Posterior cingulate gyrus (tissue), 11 donors: ENCODE results near the gene ASRGL1.

Experiments used
- DNase-seq, 10 donors: peaks; one replicate each; pipeline versions ENCODE4 v3.0.0 to v3.0.0-alpha.2; 2020 to 2021; ENCODE audit warnings: mixed read lengths in 3 of 10
- intact Hi-C: fragments of 100-400 bp; cut with DNase I; formaldehyde crosslinking; loops from one replicate; pipeline ENCODE4 v1.15.1; 2023

ASRGL1 gene

GRCh38 chr11:62404435-62404834, 67.2 kb downstream of the ASRGL1 start:
- intact Hi-C loops: no loop called here
- DNase-seq: no peak

DNA sequence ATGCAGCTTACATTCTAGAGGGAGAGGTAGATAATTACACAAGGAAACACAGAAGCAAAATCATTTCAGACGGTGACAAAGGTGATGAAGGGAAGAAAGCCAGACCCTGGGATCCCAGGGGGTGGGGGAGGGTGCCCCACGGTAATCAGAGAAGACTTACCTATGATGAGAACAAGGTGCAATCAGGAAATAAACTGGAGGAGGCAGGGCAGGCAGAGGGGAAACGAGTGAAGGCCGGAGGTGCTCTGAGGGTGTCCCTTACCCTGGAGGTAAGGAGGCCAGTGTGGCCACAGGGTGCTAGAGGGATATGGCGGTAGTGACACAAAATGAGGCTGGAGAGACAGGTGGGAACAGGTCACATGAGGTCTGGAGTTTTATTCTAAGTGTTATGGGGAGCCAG, 67.7 kb downstream of the ASRGL1 start:
- intact Hi-C loops: no loop called here
- peak in 2 of 10 donors; percentile 12 to 58 for DNase-seq

DNA sequence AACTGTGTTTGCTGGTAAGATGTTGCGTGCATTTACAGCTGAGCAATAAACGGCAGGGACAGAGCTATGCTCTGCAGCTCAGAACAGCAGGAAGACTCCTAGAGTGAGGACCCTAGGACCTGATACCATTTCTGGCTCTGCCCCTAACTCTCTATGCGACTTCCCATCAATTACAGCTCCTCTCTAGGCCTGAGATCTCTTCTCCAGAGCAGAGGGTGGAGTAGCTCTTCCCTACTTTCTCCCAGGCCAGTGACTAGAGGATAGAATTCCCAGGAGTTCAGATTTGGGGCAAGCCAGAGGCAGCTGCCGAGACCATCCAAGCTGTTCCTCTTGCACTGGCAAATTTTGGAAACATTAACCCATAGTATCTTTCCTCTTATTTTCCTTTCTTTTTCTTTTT, 68.8 kb downstream of the ASRGL1 start:
- intact Hi-C loops: no loop called here
- peak in 1 of 10 donors; percentile 2 for DNase-seq

- intact Hi-C loops: no loop called here
- DNase-seq: peak in 1 of 10 donors; percentile 63
Measured at GRCh38 chr11:62409831-62410230, 72.6 kb downstream of the ASRGL1 start.

- intact Hi-C loops: no loop called here
Measured at GRCh38 chr11:62410972-62411371, 73.7 kb downstream of the ASRGL1 start.

DNA sequence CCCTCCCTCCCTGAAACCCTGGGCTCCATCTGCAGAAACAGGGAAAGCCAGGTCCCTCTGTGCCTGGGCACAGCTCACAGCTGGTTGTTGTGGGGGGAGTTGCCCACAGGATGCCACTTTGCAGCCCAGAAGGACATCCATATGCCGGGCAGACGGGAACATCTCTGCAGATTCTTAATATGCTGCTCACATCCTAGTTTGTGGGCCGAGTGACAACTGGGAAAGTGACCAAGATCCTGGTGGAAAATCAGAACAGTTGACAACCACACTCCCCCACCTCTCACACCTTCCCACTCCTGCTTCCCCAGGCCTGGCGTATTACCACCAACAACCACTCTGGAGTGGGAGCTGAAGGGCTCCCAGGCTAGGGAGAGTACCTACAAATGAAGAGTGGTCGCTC, 74.3 kb downstream of the ASRGL1 start:
- intact Hi-C loops: no loop called here
- DNase-seq: peak; percentile 18 to 93 (median 64)

More at GRCh38 chr11:62410972-62411371, 73.7 kb downstream of the ASRGL1 start:
- DNase-seq: no peak

DNA sequence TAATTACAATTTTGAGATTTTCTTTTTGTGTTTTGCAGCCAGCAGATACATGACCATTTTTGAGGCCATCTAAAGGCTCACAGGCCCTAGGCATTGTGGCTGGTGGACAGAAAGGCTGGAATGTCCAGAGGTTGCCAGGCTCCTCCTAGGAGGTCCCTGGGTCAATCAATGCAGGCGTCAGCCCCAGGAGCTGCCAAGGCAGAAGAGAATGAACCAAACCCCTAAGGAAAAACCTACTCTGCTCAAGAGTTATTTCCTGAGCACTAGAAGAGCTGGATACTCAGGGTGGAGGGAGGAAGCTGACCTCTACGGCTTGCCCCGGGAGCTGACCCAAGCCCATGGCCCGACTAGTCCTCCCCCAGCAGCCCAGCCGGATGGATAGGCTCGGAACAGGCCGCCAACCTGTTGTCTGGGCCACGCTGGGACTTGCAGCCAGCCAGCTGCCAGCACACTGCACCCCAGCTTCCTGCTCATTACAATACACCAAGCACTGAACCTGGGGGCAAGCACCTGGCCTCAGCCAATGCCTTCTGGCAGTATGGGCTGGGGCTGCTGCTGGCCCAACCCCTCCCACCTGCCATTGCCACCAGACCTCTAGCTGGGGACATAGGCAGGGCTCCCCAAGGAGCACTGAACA, 75.9 kb downstream of the ASRGL1 start:
- intact Hi-C loops: no loop called here
- peak in 1 of 10 donors; percentile 64 for DNase-seq

DNA sequence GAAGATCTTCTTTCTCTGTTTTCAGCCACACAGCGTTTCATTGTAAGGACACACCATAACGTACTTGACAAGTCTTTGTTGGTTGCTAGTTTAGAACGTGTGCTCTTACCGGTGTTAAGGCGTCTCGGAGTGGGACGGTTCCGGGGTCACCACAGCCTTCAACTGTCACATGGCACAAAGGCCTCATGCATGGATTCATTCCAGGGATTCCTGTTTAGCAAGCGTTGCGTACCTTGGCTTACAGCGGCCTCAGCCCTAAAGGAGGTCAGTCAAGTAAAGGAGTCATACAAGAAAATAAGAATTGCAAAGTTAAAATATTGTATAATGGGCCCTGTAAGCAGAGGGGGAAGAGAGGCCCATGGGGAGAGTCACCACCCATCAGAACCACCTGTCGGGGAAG, 79.3 kb downstream of the ASRGL1 start:
- intact Hi-C loops: no loop called here
- peak in 1 of 10 donors; percentile 62 for DNase-seq

GRCh38 chr11:62418136-62418535, 80.9 kb downstream of the ASRGL1 start:
- DNase-seq: no peak
- intact Hi-C loops: no loop called here

DNA sequence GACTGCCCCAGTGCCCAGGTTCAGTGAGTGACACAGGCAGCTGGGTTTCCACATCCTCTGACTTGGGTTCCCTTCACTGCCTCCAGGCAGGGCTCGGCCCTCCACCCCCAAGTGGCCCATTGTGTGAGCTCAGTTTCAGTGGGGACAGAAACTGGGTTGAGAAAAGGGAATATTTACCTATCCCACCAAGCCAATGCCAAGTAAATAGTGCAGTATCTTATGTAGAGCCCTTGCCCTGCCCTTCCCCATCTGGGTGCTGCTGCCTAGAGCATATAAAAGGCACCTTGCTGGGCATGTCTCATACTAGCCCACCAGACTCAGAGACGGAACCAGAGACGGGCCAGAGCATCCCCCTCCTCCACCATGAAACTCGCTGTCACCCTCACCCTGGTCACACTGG, 81.5 kb downstream of the ASRGL1 start, which contains the start of gene SCGB1A1:
Gene SCGB1A1 (plus strand): TSS at position 301 of the 400 bp plus-strand sequence. CDS start 63 bp downstream, at position 364.
- intact Hi-C loops: no loop called here
- DNase-seq: no peak

GRCh38 chr11:62419314-62419929, 82.2 kb downstream of the ASRGL1 start:
- DNase-seq: no peak
- intact Hi-C loops: no loop called here

GRCh38 chr11:62419943-62420342, 82.7 kb downstream of the ASRGL1 start:
- intact Hi-C loops: loop anchor here (5.0 kb wide), 1 partner anchor 142 kb away; no protein-coding TSS in a partner anchor

DNA sequence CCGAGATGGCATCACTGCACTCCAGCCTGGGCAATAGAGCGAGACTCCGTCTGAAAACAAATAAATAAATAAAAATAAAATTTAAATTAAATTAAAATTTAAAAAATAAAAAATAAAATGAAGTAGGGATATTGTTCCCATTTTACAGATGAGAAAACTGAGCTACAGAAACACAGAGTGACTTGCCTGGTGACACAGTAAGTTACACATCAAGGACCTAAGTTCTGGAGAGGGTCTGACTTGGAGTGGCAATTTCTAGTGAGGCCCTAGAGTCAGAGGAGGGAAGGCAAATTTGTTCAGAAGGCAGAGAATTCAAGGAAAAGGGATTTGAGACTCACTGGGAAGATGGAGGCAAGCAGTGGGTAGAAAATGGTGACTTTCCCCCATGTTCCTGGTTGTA, 83.6 kb downstream of the ASRGL1 start:
- intact Hi-C loops: loop anchor here (5.0 kb wide), 1 partner anchor 141 kb away; no protein-coding TSS in a partner anchor

More at GRCh38 chr11:62419943-62420342, 82.7 kb downstream of the ASRGL1 start:
- no peak for DNase-seq

GRCh38 chr11:62421996-62422395, 84.7 kb downstream of the ASRGL1 start:
- intact Hi-C loops: loop anchor here (5.0 kb wide), 1 partner anchor 140 kb away; no protein-coding TSS in a partner anchor
- no peak for DNase-seq

More for the DNA sequence above, 83.6 kb downstream of the ASRGL1 start:
- DNase-seq: no peak

DNA sequence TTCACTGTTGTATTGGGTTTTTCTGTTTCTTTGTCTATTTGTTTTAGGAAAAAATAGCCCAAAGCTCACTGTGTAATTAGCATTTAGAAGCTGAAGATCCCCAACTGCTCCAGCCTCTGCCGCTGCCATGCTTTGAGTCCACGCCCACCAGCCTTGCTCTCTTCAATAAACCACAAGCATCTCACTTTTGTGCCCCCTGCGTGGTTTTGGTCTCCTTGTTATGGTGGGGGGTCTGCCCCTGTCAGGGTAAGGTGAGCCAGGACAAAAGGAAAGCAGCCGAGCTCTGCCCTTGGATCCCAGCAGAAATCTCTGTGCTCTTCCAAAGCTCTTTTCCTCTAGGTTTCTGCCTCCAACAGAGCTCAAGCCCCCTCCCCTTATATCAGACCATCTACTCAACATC, 85.8 kb downstream of the ASRGL1 start:
- DNase-seq: peak in 1 of 10 donors; percentile 63
- intact Hi-C loops: loop anchor here (5.0 kb wide), 1 partner anchor 139 kb away; no protein-coding TSS in a partner anchor

- intact Hi-C loops: no loop called here
Measured at GRCh38 chr11:62427630-62428233, 90.5 kb downstream of the ASRGL1 start.

GRCh38 chr11:62428871-62429560, 91.8 kb downstream of the ASRGL1 start:
- intact Hi-C loops: no loop called here

More at GRCh38 chr11:62427630-62428233, 90.5 kb downstream of the ASRGL1 start:
- DNase-seq: no peak

DNA sequence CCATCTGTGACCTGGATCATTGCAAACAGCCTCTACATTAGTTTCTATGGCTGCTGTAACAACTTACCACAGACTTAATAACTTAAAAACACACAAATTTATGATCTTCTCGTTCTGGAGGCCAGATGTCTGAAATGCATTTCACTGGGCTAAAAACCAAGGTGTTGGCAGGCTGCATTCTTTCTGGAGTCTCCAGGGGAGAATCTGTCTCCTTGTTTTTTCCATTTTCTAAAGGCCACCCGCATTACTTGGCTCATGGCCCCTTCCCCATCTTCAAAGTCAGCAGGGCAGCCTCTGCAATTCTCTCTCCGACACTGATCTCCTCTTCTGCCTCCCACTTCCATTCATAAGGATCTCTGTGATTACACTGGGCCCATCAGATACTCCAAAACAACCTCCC, 93.2 kb downstream of the ASRGL1 start:
- no peak for DNase-seq
- intact Hi-C loops: no loop called here

More at GRCh38 chr11:62428871-62429560, 91.8 kb downstream of the ASRGL1 start:
- DNase-seq: no peak

DNA sequence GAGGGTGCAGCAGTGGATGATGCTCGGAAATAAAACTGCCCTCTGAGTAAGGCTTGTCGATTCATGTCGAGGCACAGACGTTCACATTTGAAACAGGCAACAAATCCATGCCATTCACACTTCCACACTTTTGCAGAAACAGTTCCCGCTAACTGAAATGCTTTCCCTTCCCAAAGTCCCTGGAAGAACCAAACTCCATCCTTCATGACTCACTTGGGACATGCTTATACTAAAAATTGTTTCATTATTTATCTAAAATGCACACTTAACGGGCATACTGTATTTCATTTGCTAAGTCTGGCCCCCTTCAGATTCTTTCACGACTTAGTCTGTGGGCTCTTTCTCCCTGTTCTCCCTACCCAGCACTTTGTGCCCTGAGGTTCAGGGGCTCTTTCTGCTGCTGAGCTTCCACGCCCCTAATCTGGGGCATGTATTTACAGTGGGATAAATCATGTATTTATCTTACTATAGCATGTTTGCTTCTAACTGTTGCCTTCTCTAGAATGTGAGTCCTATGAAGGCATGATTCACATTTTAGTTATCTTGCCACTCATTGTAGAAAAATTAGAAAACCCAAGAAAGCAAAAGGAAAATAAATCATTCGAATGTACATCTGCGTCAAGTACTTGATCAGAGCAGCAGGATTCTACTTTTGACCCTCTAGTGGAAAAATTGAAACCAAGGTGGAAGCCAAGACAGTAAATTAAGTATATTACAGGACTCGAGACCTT, 94.1 kb downstream of the ASRGL1 start:
- intact Hi-C loops: no loop called here
- DNase-seq: no peak

DNA sequence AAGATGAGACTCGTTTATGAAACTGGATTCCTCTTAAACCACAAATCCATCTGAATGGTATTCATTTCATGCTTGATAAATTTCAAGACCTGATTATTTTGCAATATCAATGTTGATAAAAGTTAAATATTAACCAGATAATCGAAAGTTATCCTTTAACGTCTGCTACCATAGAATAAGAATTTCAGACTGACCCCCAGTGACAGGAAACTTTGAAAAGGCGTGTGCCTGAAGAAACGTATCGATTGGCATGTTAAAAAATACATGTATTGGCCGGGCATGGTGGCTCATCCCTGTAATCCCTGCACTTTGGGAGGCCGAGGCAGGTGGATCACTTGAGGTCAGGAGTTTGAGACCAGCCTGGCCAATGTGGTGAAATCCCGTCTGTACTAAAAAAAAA, 95.4 kb downstream of the ASRGL1 start:
- DNase-seq: no peak
- intact Hi-C loops: no loop called here
